Measurements from ENCODE around the gene SHISA6.

GRCh38 chr17:11553135-11553534 is 312.1 kb downstream of the SHISA6 start:
- TF ChIP-seq CTCF (IDR thresholded peaks at IDR 0.05): no peak
- no peak for TF ChIP-seq POLR2A (IDR thresholded peaks at IDR 0.05)

Data from thyroid gland (tissue), 4 donors.